Activated naive CD4-positive, alpha-beta T cell treated with Interleukin-2 at 50 U/mL for 16 hours (primary cell): Measurements from ENCODE around the gene LCA5.
"Not testable (repeated sequence)": the region's sequence is repeated elsewhere in the genome, so short reads cannot be mapped to it uniquely, and the experiment has no call there.

ENCODE experiments used
- DNase-seq: peaks from one replicate; pipeline ENCODE4 v3.0.0-alpha.2; 2020

The LCA5 gene

DNA sequence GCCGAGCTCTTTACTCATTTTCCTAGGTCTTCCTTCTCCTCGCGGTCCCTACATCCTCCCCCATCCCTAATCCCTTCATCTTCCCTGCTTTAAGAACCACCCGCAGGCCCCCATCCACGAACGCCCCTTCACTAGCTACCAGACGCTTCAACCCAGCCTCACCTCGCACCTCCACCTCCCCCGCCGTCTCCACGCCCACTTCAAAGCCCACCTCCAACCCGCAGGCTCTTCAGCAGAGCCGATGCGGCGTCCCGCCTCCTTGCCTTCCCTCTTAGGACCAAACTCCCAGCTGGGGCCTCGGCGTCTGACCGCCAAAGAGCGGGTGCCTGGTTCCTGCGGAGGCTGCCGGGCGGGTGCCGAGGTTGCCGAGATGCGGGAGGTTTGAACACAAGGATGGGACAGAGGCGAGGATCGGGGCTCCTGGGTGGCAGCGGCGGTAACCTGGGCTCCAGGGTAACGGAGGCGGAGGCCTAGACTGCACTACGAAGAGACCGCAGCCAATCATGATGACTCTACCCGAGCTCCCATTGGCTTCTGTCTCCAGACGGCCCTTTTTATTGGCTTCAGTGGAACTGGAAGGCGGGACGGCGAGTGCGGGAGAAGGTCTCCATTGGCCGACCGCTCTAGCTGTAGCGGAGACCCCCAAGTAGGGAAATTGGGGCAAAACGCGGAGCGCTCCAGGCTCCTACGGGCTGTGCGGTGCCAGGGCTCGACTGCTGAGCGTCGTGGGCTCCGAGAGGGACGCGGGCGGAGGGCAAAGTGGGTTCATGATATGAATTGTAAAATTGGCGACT lies at the start of gene LCA5:
TSS of gene LCA5 (minus strand) at position 477 of the 794 bp plus-strand sequence. CDS start 18,536 bp downstream, outside the sequence.
- DNase-seq = peak; percentile 76

DNA sequence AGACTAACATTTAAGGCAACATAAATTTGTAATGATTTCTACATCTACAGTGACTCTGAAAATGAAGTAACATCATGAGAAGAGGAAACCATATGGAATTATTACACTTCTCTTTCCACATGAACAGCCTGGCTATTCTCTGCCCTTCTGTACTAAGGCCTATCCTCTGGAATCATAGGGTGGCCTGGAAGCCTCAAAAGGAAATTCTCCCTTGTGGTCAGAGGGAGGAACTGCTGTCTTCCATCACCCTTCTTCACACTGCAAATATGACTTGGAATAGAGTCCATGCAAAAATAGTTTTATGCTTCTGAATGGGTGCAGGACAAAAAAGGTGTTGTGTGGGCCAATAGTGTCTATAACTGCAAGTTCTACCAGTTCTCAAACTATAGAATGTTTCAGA lies 49.3 kb upstream of the LCA5 start:
- no peak for DNase-seq

DNA sequence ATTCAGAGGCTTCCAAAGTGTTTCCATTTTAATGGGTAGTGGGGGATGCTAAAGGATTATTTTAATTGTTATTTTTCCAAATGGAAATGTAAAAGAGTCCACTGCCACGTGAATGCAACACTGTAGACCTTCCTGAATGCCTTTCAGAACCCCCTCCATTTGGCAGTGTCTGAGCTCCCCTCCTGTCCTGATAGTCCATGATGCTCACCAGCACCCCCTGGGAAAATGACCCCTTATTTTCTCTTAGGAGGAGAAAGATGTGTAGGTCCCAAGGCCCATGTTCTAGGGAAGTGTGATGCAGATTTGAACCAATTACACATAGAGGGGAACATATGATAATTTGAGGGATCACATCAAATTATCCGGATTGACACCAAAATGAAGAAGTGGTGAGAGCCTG lies 47.1 kb upstream of the LCA5 start:
- DNase-seq = no peak

DNA sequence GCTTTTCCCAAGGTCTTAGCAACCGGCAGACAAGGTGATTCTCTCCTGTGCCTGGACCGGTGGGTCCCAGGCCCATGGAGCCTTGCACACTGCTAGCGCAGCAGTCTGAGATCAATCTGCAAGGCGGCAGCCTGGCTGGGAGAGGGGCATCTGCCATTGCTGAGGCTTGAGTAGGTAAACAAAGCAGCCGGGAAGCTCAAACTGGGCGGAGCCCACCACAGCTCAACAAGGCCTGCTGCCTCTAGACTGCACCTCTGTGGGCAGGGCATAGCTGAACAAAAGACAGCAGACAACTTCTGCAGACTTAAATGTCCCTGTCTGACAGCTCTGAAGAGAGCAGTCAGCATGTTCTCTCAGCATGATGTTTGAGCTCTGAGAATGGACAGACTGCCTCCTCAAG lies 40.7 kb upstream of the LCA5 start:
- DNase-seq = not testable (repeated sequence)

DNA sequence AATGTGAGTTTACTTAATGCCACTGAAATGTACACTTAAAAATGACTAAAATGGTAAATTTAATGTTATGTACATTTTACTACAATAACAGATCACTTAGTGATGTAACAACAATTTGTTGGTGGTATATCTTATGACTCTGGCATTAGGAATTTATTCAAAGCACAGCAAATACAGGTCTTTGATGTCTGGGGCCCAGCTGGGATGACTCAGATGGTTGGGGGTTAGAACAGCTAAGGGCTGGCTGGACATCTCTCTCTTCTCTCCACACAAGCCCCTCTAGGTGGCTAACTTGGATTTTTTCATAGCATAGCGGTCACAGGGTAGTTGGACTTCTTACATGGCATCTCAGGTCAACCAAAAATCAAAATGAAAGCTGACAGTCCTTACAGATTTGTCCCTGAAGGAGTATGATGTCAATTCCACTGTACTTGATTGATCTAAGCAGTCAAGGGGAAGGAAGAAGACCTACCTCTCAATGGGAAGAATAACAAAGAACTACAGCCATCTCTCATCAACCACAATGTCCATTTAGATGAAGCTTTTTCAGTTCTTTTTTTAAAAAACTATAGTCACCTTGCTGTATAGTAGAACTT lies 37.5 kb upstream of the LCA5 start:
- DNase-seq = no peak

GRCh38 chr6:79574174-79574573 lies 36.9 kb upstream of the LCA5 start:
- DNase-seq = no peak

GRCh38 chr6:79571030-79571367 lies 33.8 kb upstream of the LCA5 start:
- DNase-seq = no peak

DNA sequence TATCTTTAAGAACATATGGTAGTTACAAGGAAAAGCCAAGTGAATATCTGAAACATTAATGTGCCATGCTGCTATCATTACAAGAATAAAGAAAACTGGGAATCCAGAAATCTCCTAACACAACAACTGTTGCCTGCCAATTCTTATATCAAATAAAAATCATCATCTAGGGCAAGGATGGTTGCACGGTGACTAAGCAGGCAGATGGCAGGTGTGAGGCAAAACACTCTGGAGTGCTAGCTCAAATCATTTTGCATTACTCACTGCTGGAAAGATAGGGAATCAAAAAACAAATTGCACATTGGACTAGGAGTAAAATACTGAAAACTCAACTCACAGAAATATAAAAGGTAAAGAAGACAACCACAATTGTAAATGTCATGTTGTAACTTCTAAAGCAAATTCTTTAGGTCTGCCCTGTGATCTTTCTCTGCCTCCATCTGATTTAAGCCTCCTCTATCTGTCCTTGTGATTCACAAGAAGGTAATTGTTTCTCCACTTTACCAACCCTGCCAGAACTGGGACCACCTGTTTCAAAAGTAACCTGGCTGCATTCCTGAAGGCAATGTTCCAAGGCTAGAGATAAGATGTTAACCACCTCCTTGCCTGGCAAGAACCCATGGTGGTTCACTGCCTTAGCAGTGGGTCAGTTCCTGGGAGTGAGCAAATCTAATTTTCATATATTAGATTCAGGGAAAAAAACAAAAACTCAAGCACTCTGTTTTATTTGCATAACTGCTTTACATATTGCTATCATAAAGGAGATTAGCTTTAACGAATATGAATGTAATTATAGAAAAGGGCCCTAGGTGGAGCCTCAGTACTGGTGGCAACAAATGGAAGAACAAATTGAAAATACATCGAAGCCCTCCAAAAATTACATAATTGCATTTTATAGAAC lies 33.1 kb upstream of the LCA5 start:
- no peak for DNase-seq

GRCh38 chr6:79568996-79569395 lies 31.8 kb upstream of the LCA5 start:
- DNase-seq = no peak

- no peak for DNase-seq
Measured at GRCh38 chr6:79564636-79565035, 27.4 kb upstream of the LCA5 start.

- no peak for DNase-seq
Measured at GRCh38 chr6:79559706-79560105, 22.5 kb upstream of the LCA5 start.

- no peak for DNase-seq
Measured at GRCh38 chr6:79557673-79558467, 20.6 kb upstream of the LCA5 start.

GRCh38 chr6:79554305-79554704 lies 17.1 kb upstream of the LCA5 start:
- DNase-seq = no peak

DNA sequence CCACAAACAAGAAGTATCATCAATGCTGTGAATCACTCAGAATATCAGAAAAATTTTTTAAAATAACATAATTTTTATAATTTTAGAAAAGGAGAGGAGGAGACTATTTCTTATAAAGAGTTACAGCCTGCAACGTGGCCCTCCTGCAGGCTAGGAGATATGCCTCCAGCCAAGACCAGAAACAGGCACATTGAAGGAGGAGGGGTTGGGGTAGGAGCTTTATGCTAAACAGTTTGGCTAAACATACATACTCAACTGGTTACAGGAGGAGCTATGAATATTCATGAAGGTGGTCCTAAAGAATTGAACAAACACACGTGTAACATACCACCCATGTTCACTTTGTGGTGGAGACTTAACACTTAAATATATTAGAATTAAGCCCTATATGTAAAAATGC lies 14.2 kb upstream of the LCA5 start:
- DNase-seq = no peak

GRCh38 chr6:79548304-79548703 lies 11.1 kb upstream of the LCA5 start:
- no peak for DNase-seq

DNA sequence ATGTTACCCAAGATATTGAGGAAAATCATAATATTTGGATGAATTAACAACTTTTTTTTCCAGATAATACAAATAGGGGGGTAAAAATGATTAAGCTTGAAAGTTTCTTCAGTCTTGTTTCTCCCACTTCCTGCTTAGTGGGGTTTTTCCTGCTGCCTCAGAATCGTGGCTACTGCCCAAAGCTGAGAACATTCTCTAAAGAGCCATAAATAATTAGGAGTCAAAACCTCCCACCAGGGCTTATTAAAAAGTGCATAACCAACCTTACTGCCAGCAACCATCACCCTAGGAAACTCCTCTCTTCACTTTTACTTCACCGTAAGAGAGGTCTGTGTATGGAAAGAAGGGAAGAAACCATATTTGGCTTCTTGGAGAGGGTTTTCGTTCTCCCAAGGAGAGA lies 9.0 kb upstream of the LCA5 start:
- no peak for DNase-seq

GRCh38 chr6:79544939-79545450 lies 7.8 kb upstream of the LCA5 start:
- DNase-seq = no peak

GRCh38 chr6:79544299-79544927 lies 7.2 kb upstream of the LCA5 start:
- no peak for DNase-seq

- DNase-seq = no peak
Measured at GRCh38 chr6:79543886-79544285, 6.7 kb upstream of the LCA5 start.

- no peak for DNase-seq
Measured at GRCh38 chr6:79543411-79543810, 6.2 kb upstream of the LCA5 start.

- DNase-seq = no peak
Measured at GRCh38 chr6:79538106-79538971, 1.1 kb upstream of the LCA5 start.
